ENCODE measurements around the gene C1orf232. TPM values are rescaled to one million over a fixed set of nuclear protein-coding genes. Genes with fewer than 3 reads are reported as not detected.

C1orf232 gene
- polyA plus RNA-seq, 3 donors, result 0.45 TPM; not detected in 2

DNA sequence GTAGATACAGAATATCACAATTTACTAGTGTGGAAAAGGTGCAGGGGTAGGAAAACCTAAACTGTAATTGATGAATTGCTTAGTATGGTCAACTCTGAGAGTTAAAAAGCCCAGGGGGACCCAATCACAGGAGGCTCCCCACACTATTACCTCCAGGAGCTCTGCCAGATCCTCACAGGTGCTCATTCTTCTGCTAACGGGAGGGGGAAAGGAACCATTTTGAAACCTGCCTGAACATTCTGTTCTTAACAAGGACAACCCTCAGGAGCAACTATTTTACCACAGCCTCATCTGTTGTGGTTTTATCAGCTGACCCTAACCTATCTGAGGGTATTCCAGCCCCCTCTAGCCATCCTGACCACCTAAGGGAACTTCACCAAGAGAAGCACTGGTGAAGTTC lies 38.1 kb downstream of the C1orf232 start:
- no peak for DNase-seq (ENCODE audit: extremely low read depth in 1 of 11, low read depth in 9 of 11, low spot score in 4 of 11)

DNA sequence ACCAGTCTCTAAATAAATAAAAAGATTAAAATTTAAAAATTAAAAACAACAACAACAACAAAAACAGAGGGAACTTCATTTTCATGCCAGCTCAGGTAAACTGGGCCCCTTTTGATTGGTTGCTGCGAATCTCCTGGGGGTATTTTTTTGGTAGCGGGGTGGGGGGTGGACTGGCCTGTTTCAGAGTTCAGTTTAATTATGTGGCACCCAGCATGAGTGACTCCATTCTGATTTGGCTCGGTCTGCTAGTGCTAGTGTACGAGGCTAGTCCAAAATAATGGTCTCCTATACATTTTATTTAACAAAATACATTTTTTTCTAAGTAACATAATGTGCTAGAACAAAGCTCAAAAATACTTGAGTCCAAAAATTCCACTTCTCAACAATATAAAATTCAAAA lies 39.0 kb downstream of the C1orf232 start:
- DNase-seq (ENCODE audit: extremely low read depth in 1 of 11, low read depth in 9 of 11, low spot score in 4 of 11), result no peak

DNA sequence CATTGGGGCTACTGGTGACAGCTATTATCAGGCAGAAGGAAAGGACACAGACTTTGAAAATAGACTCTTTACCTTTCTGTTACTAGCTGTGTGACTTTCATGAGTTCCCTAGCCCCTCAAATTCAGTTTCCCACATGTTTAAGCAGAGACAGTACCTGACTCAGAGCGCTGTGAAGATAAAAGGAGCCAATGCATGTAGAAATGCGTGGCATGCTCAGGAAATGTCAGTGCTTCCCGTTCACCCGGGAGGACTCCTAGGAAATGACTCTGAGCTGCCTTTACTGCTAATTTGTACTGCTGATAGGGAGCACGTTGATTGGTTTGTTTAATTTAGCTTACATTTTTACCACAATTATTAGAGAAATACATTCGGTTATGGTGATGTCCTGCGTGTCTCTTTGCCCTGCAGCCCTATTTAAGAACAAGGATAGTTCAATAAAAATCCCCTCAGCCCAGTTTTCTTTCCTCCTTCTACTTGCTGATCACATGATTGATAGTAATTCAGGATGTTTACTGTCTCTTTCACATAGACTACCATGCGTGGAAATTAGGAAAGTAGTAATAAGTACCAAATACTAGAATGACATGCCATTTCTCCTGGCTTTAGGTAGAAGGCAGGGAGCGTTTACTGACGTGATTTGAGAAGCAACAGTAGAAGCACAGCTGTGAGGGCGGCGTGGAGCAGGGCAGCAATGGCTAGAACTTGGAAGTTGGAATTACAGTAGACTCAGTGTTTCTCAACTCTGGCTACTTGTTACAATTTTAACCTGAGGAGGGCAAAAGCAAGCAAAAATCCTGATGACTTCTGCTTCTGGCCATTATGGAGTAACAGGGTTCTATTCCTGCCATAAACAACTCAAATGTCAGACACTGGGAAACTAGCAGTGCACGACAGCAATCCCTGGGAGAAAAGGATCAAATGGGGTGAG lies 41.3 kb downstream of the C1orf232 start:
- no peak for DNase-seq (ENCODE audit: extremely low read depth in 1 of 11, low read depth in 9 of 11, low spot score in 4 of 11)

- DNase-seq (ENCODE audit: extremely low read depth in 1 of 11, low read depth in 9 of 11, low spot score in 4 of 11), result no peak
These were observed 42.3 kb downstream of the C1orf232 start for GRCh38 chr1:26126321-26127084.

- no peak for DNase-seq (ENCODE audit: extremely low read depth in 1 of 11, low read depth in 9 of 11, low spot score in 4 of 11)
These were observed 42.8 kb downstream of the C1orf232 start for GRCh38 chr1:26125946-26126320.

DNA sequence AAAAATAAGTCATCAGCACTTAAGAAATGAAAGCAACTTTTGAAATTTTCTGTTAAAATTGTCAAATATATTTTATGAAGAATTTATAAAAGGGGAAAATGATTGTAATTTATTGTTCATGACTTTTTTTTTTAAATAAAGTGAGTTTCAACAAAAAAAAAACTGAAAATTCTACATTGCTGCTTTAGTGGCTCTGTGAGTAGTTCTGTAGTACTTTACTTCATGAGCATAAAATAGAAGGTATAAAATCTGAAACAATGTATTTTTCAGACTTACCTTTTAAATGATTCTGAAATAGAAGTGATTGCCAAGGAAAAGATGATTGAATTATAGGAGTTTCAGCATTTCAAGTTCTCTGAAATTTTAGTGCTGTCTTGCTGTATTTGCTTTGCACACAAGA lies 43.4 kb downstream of the C1orf232 start:
- no peak for DNase-seq (ENCODE audit: extremely low read depth in 1 of 11, low read depth in 9 of 11, low spot score in 4 of 11)

- no peak for DNase-seq (ENCODE audit: extremely low read depth in 1 of 11, low read depth in 9 of 11, low spot score in 4 of 11)
These were observed 44.1 kb downstream of the C1orf232 start for GRCh38 chr1:26124418-26125331.

DNA sequence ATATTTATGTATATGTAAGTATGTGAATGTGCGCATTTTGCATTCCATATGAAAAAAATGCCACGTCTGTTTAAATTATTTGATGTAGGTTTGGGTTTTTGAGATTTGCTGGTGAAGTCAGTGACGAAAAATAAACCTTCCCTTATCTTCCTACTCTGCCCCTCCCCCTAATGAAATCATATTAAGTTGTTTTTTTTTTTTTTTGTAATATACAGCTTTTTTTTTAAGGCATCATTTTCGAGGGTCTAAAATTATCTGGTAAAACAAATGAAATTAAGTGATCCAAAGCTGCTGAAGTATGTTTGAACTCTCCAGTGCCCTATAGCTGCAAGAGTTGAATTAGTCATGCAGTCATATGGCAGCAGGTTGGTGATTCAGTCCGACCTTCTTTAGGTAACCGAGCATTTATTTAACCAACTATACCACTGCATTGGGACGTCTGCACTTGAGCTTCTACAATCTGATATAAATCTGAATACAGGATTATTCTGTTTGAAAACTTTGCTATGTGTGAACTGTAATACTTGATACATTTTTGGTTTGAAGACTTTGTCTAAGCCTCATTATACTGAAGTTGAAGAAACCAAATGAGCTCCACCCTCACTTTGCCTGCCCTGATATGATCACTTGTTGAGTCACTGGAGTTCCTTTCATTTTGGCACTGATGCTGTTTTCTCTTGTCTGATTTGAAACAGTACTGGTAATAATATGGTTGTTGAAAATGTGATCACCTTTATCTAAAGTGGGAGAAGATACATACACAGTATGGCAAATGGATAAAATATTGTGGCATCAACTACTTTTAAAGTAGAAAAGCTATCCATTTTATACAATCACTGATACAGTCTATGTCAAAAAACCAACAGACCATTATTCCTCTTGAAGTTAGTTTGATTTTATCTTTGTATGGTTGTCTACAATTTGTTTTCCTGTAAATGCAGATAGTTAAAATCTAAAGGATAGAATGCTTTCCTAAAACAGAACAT lies 45.5 kb downstream of the C1orf232 start:
- DNase-seq (ENCODE audit: extremely low read depth in 1 of 11, low read depth in 9 of 11, low spot score in 4 of 11), result no peak

- DNase-seq (ENCODE audit: extremely low read depth in 1 of 11, low read depth in 9 of 11, low spot score in 4 of 11), result no peak
These were observed 46.6 kb downstream of the C1orf232 start for GRCh38 chr1:26121854-26122773.

GRCh38 chr1:26119892-26120608 lies 48.7 kb downstream of the C1orf232 start:
- no peak for DNase-seq (ENCODE audit: extremely low read depth in 1 of 11, low read depth in 9 of 11, low spot score in 4 of 11)

GRCh38 chr1:26114165-26114927 lies 54.4 kb downstream of the C1orf232 start:
- DNase-seq (ENCODE audit: extremely low read depth in 1 of 11, low read depth in 9 of 11, low spot score in 4 of 11), result no peak

Other genes starting within 250 kb of the C1orf232 start
- 10 to 100 TPM; 18.5 to 19.8 (median 19.2) TPM for gene PAFAH2, start 170.9 kb downstream of the C1orf232 start, polyA plus RNA-seq (ENCODE audit: insufficient read length in 3 of 3)
- 1 to 10 TPM; 1.5 to 1.7 (median 1.6) TPM for gene EXTL1, start 147.2 kb downstream of the C1orf232 start, polyA plus RNA-seq (ENCODE audit: insufficient read length in 3 of 3)
- gene SLC30A2, start 122.8 kb downstream of the C1orf232 start, polyA plus RNA-seq (ENCODE audit: insufficient read length in 3 of 3), result 1 to 10 TPM; 4.6 to 7.2 (median 5.1) TPM
- gene TRIM63, start 101.3 kb downstream of the C1orf232 start, polyA plus RNA-seq (ENCODE audit: insufficient read length in 3 of 3), result 1 to 10 TPM in 2 of 3 donors, under 1 TPM in 1; 0.86 to 1.5 (median 1.1) TPM
- 10 to 100 TPM; 16.8 to 21.0 (median 17.5) TPM for gene PDIK1L, start 57.1 kb downstream of the C1orf232 start, polyA plus RNA-seq (ENCODE audit: insufficient read length in 3 of 3)
- gene FAM110D, start 9.9 kb downstream of the C1orf232 start, polyA plus RNA-seq (ENCODE audit: insufficient read length in 3 of 3), result 1 to 10 TPM in 2 of 3 donors, under 1 TPM in 1; 0.67 to 1.5 (median 1.1) TPM
- 10 to 100 TPM; 14.5 to 18.7 (median 18.4) TPM for gene ZNF593, start 945 bp upstream of the C1orf232 start, polyA plus RNA-seq (ENCODE audit: insufficient read length in 3 of 3)
- 1 to 10 TPM; 1.0 to 1.9 (median 1.0) TPM for gene ZNF593OS, start 2.9 kb upstream of the C1orf232 start, polyA plus RNA-seq (ENCODE audit: insufficient read length in 3 of 3)
- 10 to 100 TPM; 10.7 to 20.0 (median 14.5) TPM for gene CNKSR1, start 8.5 kb upstream of the C1orf232 start, polyA plus RNA-seq (ENCODE audit: insufficient read length in 3 of 3)
- under 1 TPM; 0.06 to 0.21 (median 0.11) TPM for gene CATSPER4, start 21.6 kb upstream of the C1orf232 start, polyA plus RNA-seq (ENCODE audit: insufficient read length in 3 of 3)
- 10 to 100 TPM; 16.9 to 21.1 (median 17.9) TPM for gene CEP85, start 65.2 kb upstream of the C1orf232 start, polyA plus RNA-seq (ENCODE audit: insufficient read length in 3 of 3)
- gene SH3BGRL3, start 111.1 kb upstream of the C1orf232 start, polyA plus RNA-seq (ENCODE audit: insufficient read length in 3 of 3), result 100 to 1,000 TPM in 1 of 3 donors, 10 to 100 TPM in 2; 84.9 to 107 (median 90.4) TPM
- 10 to 100 TPM; 34.0 to 55.3 (median 44.5) TPM for gene UBXN11, start 137.7 kb upstream of the C1orf232 start, polyA plus RNA-seq (ENCODE audit: insufficient read length in 3 of 3)
- gene CD52, start 149.0 kb upstream of the C1orf232 start, polyA plus RNA-seq (ENCODE audit: insufficient read length in 3 of 3), result 1 to 10 TPM; 3.7 to 6.7 (median 5.0) TPM
- 1 to 10 TPM in 2 of 3 donors, under 1 TPM in 1; 0.87 to 1.4 (median 1.1) TPM for gene CRYBG2, start 185.2 kb upstream of the C1orf232 start, polyA plus RNA-seq (ENCODE audit: insufficient read length in 3 of 3)
- gene ZNF683, start 203.8 kb upstream of the C1orf232 start, polyA plus RNA-seq (ENCODE audit: insufficient read length in 3 of 3), result not detected
- under 1 TPM; 0.03 to 0.18 (median 0.06) TPM for gene LIN28A, start 241.9 kb upstream of the C1orf232 start, polyA plus RNA-seq (ENCODE audit: insufficient read length in 3 of 3)

Measured in renal cortex interstitium (tissue), 11 donors.